ENCODE results near the gene INF2.

Gene INF2

GRCh38 chr14:104701383-104702076, 12.1 kb downstream of the INF2 start:
- 95% methylated on average over 46 of the region's 46 CpGs for WGBS
- no peak overlapping the region for H2BK120ac ChIP-seq (ENCODE audit: low read depth, low read length)

GRCh38 chr14:104702106-104702505, 12.7 kb downstream of the INF2 start:
- Histone ChIP-seq H3K4me1 (ENCODE audit: control insufficient read depth, insufficient read depth, low read depth, low read length) (peaks cover 64% of the 10 kb centered on the region), H2BK120ac (ENCODE audit: low read depth, low read length) (no peak overlapping the region), H2BK12ac (ENCODE audit: low read length in 2 of 2) (no peak overlapping the region), H2BK15ac (ENCODE audit: low read depth, poor library complexity, severe bottlenecking) (no peak overlapping the region), H3K4me2 (ENCODE audit: low read length, poor library complexity, severe bottlenecking) (no peak overlapping the region), H2AFZ (ENCODE audit: low read depth, low read length) (no peak overlapping the region), H3K4ac (ENCODE audit: low read depth in 1 of 2, low read length in 2 of 2) (no peak overlapping the region), H2AK5ac (ENCODE audit: low read length, severe bottlenecking) (no peak overlapping the region), H3K9me3 (ENCODE audit: control insufficient read depth, low read length) (no peaks in the 10 kb centered on the region), H3K27me3 (ENCODE audit: control insufficient read depth in 1 of 2, insufficient read depth in 1 of 2, low read length in 2 of 2) (no peaks in the 10 kb centered on the region), H3K18ac (ENCODE audit: low read depth in 1 of 2, low read length in 2 of 2) (no peak overlapping the region), H3K36me3 (ENCODE audit: control insufficient read depth in 1 of 2, insufficient read depth in 2 of 2, low read depth in 1 of 2, low read length in 2 of 2) (peaks cover 57 to 84% of the 10 kb centered on the region in 2 experiments), H3K9ac (ENCODE audit: low read length) (no peak overlapping the region), H3K79me1 (replicated peaks; ENCODE audit: low read length, poor library complexity, severe bottlenecking) (peaks cover 41% of the 10 kb centered on the region), H3K27ac (ENCODE audit: low read length, poor library complexity, severe bottlenecking) (no peak overlapping the region), H3K14ac (ENCODE audit: low read length in 2 of 2) (no peak overlapping the region), H4K8ac (ENCODE audit: low read length) (no peak overlapping the region), H3K4me3 (ENCODE audit: insufficient read depth in 1 of 2, low read depth in 1 of 2, low read length in 2 of 2) (no peak overlapping the region), H2BK5ac (ENCODE audit: low read depth, low read length, poor library complexity, severe bottlenecking) (no peak overlapping the region), H4K91ac (ENCODE audit: low read length) (no peak overlapping the region), H3K23ac (ENCODE audit: low read length in 2 of 2) (no peak overlapping the region)
- DNase-seq: no peak
- WGBS: 95% methylated on average over 12 of the region's 12 CpGs

More at GRCh38 chr14:104701383-104702076, 12.1 kb downstream of the INF2 start:
- H4K8ac ChIP-seq (ENCODE audit: low read length): no peak overlapping the region
- H3K36me3 ChIP-seq (ENCODE audit: control insufficient read depth in 1 of 2, insufficient read depth in 2 of 2, low read depth in 1 of 2, low read length in 2 of 2): peaks cover 59 to 86% of the 10 kb centered on the region in 2 experiments
- no peak overlapping the region for H2BK12ac ChIP-seq (ENCODE audit: low read length in 2 of 2)
- H4K91ac ChIP-seq (ENCODE audit: low read length): peak overlapping the region; percentile 16
- no peaks in the 10 kb centered on the region for H3K27me3 ChIP-seq (ENCODE audit: control insufficient read depth in 1 of 2, insufficient read depth in 1 of 2, low read length in 2 of 2)
- H2BK15ac ChIP-seq (ENCODE audit: low read depth, poor library complexity, severe bottlenecking): no peak overlapping the region
- no peaks in the 10 kb centered on the region for H3K9me3 ChIP-seq (ENCODE audit: control insufficient read depth, low read length)
- peaks cover 64% of the 10 kb centered on the region for H3K4me1 ChIP-seq (ENCODE audit: control insufficient read depth, insufficient read depth, low read depth, low read length)
- DNase-seq: no peak
- no peak overlapping the region for H3K4me3 ChIP-seq (ENCODE audit: insufficient read depth in 1 of 2, low read depth in 1 of 2, low read length in 2 of 2)
- H3K23ac ChIP-seq (ENCODE audit: low read length in 2 of 2): no peak overlapping the region
- H2BK5ac ChIP-seq (ENCODE audit: low read depth, low read length, poor library complexity, severe bottlenecking): no peak overlapping the region
- no peak overlapping the region for H3K4ac ChIP-seq (ENCODE audit: low read depth in 1 of 2, low read length in 2 of 2)
- peaks cover 41% of the 10 kb centered on the region for H3K79me1 ChIP-seq (replicated peaks; ENCODE audit: low read length, poor library complexity, severe bottlenecking)
- no peak overlapping the region for H3K4me2 ChIP-seq (ENCODE audit: low read length, poor library complexity, severe bottlenecking)
- H3K14ac ChIP-seq (ENCODE audit: low read length in 2 of 2): no peak overlapping the region
- no peak overlapping the region for H3K9ac ChIP-seq (ENCODE audit: low read length)
- no peak overlapping the region for H3K27ac ChIP-seq (ENCODE audit: low read length, poor library complexity, severe bottlenecking)
- no peak overlapping the region for H2AK5ac ChIP-seq (ENCODE audit: low read length, severe bottlenecking)
- no peak overlapping the region for H2AFZ ChIP-seq (ENCODE audit: low read depth, low read length)
- no peak overlapping the region for H3K18ac ChIP-seq (ENCODE audit: low read depth in 1 of 2, low read length in 2 of 2)

GRCh38 chr14:104702673-104703072, 13.3 kb downstream of the INF2 start:
- H4K8ac ChIP-seq (ENCODE audit: low read length): no peak overlapping the region
- no peak overlapping the region for H3K9ac ChIP-seq (ENCODE audit: low read length)
- no peak overlapping the region for H3K4ac ChIP-seq (ENCODE audit: low read depth in 1 of 2, low read length in 2 of 2)
- peaks cover 55 to 80% of the 10 kb centered on the region in 2 experiments for H3K36me3 ChIP-seq (ENCODE audit: control insufficient read depth in 1 of 2, insufficient read depth in 2 of 2, low read depth in 1 of 2, low read length in 2 of 2)
- H3K18ac ChIP-seq (ENCODE audit: low read depth in 1 of 2, low read length in 2 of 2): no peak overlapping the region
- no peak overlapping the region for H2BK5ac ChIP-seq (ENCODE audit: low read depth, low read length, poor library complexity, severe bottlenecking)
- peaks cover 38% of the 10 kb centered on the region for H3K79me1 ChIP-seq (replicated peaks; ENCODE audit: low read length, poor library complexity, severe bottlenecking)
- no peaks in the 10 kb centered on the region for H3K27me3 ChIP-seq (ENCODE audit: control insufficient read depth in 1 of 2, insufficient read depth in 1 of 2, low read length in 2 of 2)
- H3K4me2 ChIP-seq (ENCODE audit: low read length, poor library complexity, severe bottlenecking): no peak overlapping the region
- H3K9me3 ChIP-seq (ENCODE audit: control insufficient read depth, low read length): no peaks in the 10 kb centered on the region
- no peak overlapping the region for H3K14ac ChIP-seq (ENCODE audit: low read length in 2 of 2)
- H3K27ac ChIP-seq (ENCODE audit: low read length, poor library complexity, severe bottlenecking): no peak overlapping the region
- H2AK5ac ChIP-seq (ENCODE audit: low read length, severe bottlenecking): no peak overlapping the region
- no peak overlapping the region for H2BK15ac ChIP-seq (ENCODE audit: low read depth, poor library complexity, severe bottlenecking)
- H2BK120ac ChIP-seq (ENCODE audit: low read depth, low read length): no peak overlapping the region
- H2BK12ac ChIP-seq (ENCODE audit: low read length in 2 of 2): no peak overlapping the region
- H3K4me1 ChIP-seq (ENCODE audit: control insufficient read depth, insufficient read depth, low read depth, low read length): peaks cover 62% of the 10 kb centered on the region
- H3K4me3 ChIP-seq (ENCODE audit: insufficient read depth in 1 of 2, low read depth in 1 of 2, low read length in 2 of 2): no peak overlapping the region
- WGBS: 99% methylated on average over 4 of the region's 4 CpGs
- DNase-seq: no peak
- H4K91ac ChIP-seq (ENCODE audit: low read length): no peak overlapping the region
- no peak overlapping the region for H3K23ac ChIP-seq (ENCODE audit: low read length in 2 of 2)
- no peak overlapping the region for H2AFZ ChIP-seq (ENCODE audit: low read depth, low read length)

- no peak overlapping the region for H3K9ac ChIP-seq (ENCODE audit: low read length)
- peaks cover 62% of the 10 kb centered on the region for H3K4me1 ChIP-seq (ENCODE audit: control insufficient read depth, insufficient read depth, low read depth, low read length)
- no peak overlapping the region for H3K14ac ChIP-seq (ENCODE audit: low read length in 2 of 2)
- no peak overlapping the region for H3K18ac ChIP-seq (ENCODE audit: low read depth in 1 of 2, low read length in 2 of 2)
- 98% methylated on average over 28 of the region's 28 CpGs for WGBS
- no peak overlapping the region for H4K91ac ChIP-seq (ENCODE audit: low read length)
- peaks cover 38% of the 10 kb centered on the region for H3K79me1 ChIP-seq (replicated peaks; ENCODE audit: low read length, poor library complexity, severe bottlenecking)
- peaks cover 55 to 85% of the 10 kb centered on the region in 2 experiments for H3K36me3 ChIP-seq (ENCODE audit: control insufficient read depth in 1 of 2, insufficient read depth in 2 of 2, low read depth in 1 of 2, low read length in 2 of 2)
- H2BK120ac ChIP-seq (ENCODE audit: low read depth, low read length): no peak overlapping the region
- no peak overlapping the region for H3K23ac ChIP-seq (ENCODE audit: low read length in 2 of 2)
- no peaks in the 10 kb centered on the region for H3K27me3 ChIP-seq (ENCODE audit: control insufficient read depth in 1 of 2, insufficient read depth in 1 of 2, low read length in 2 of 2)
- H2BK15ac ChIP-seq (ENCODE audit: low read depth, poor library complexity, severe bottlenecking): no peak overlapping the region
- no peak overlapping the region for H3K4ac ChIP-seq (ENCODE audit: low read depth in 1 of 2, low read length in 2 of 2)
- no peak overlapping the region for H2AFZ ChIP-seq (ENCODE audit: low read depth, low read length)
- DNase-seq: no peak
- no peak overlapping the region for H2BK5ac ChIP-seq (ENCODE audit: low read depth, low read length, poor library complexity, severe bottlenecking)
- no peaks in the 10 kb centered on the region for H3K9me3 ChIP-seq (ENCODE audit: control insufficient read depth, low read length)
- no peak overlapping the region for H3K4me3 ChIP-seq (ENCODE audit: insufficient read depth in 1 of 2, low read depth in 1 of 2, low read length in 2 of 2)
- H2AK5ac ChIP-seq (ENCODE audit: low read length, severe bottlenecking): no peak overlapping the region
- no peak overlapping the region for H3K27ac ChIP-seq (ENCODE audit: low read length, poor library complexity, severe bottlenecking)
- H4K8ac ChIP-seq (ENCODE audit: low read length): no peak overlapping the region
- no peak overlapping the region for H3K4me2 ChIP-seq (ENCODE audit: low read length, poor library complexity, severe bottlenecking)
- H2BK12ac ChIP-seq (ENCODE audit: low read length in 2 of 2): no peak overlapping the region
These were observed 13.9 kb downstream of the INF2 start for GRCh38 chr14:104703269-104703668.

All from mesenchymal stem cell (in vitro differentiated cells and primary cell).